ENCODE data around the gene GIPR.
A peak's percentile ranks its signal among the peaks of the same experiment; 100 is the strongest.
"Not testable (repeated sequence)": the region's sequence is repeated elsewhere in the genome, so short reads cannot be mapped to it uniquely, and the experiment has no call there.

The GIPR gene

GRCh38 chr19:45667620-45668341 is at the start of gene GIPR:
TSS of gene GIPR (plus strand) at chr19:45668221. CDS start at chr19:45669521, 1,300 bp downstream.
- peak in 1 of 2 experiments; percentile 58 for DNase-seq

GRCh38 chr19:45621389-45621788 is 46.6 kb upstream of the GIPR start:
- DNase-seq: no peak

- no peak for DNase-seq
Observed at GRCh38 chr19:45621976-45622503, 46.0 kb upstream of the GIPR start.

- no peak for DNase-seq
Observed at GRCh38 chr19:45623984-45624383, 44.0 kb upstream of the GIPR start.

GRCh38 chr19:45628219-45628618 is 39.8 kb upstream of the GIPR start:
- DNase-seq: not testable (repeated sequence)

GRCh38 chr19:45629704-45630103 is 38.3 kb upstream of the GIPR start:
- no peak for DNase-seq

GRCh38 chr19:45630463-45630862 is 37.6 kb upstream of the GIPR start:
- DNase-seq: no peak

GRCh38 chr19:45632468-45633196 is 35.4 kb upstream of the GIPR start:
- DNase-seq: peak in 1 of 2 experiments; percentile 48

- DNase-seq: no peak
Observed at GRCh38 chr19:45636275-45636674, 31.7 kb upstream of the GIPR start.

- no peak for DNase-seq
Observed at GRCh38 chr19:45636902-45637301, 31.1 kb upstream of the GIPR start.

GRCh38 chr19:45637890-45638667 is 29.9 kb upstream of the GIPR start:
- DNase-seq: no peak

GRCh38 chr19:45638930-45639729 is 28.9 kb upstream of the GIPR start, which contains the start of gene EML2:
TSS of gene EML2 (minus strand) at chr19:45639397. CDS start at chr19:45639376, 21 bp downstream.
- DNase-seq: no peak

GRCh38 chr19:45640849-45641273 is 27.2 kb upstream of the GIPR start:
- DNase-seq: no peak

GRCh38 chr19:45641274-45642105 is 26.5 kb upstream of the GIPR start:
- no peak for DNase-seq

- peak; percentile 67 to 78 for DNase-seq
Observed at GRCh38 chr19:45643024-45643926, 24.7 kb upstream of the GIPR start.

- DNase-seq: peak in 1 of 2 experiments; percentile 46
Observed at GRCh38 chr19:45643927-45644771, 23.9 kb upstream of the GIPR start.

GRCh38 chr19:45645068-45645630 is 22.9 kb upstream of the GIPR start:
- no peak for DNase-seq

- DNase-seq: peak; percentile 96 to 97
Observed at GRCh38 chr19:45645631-45646344, 22.2 kb upstream of the GIPR start.

All from NCI-H524 (cell line).